ENCODE data around the gene IVD.
A peak's percentile ranks its signal among the peaks of the same experiment; 100 is the strongest.

IVD gene

DNA sequence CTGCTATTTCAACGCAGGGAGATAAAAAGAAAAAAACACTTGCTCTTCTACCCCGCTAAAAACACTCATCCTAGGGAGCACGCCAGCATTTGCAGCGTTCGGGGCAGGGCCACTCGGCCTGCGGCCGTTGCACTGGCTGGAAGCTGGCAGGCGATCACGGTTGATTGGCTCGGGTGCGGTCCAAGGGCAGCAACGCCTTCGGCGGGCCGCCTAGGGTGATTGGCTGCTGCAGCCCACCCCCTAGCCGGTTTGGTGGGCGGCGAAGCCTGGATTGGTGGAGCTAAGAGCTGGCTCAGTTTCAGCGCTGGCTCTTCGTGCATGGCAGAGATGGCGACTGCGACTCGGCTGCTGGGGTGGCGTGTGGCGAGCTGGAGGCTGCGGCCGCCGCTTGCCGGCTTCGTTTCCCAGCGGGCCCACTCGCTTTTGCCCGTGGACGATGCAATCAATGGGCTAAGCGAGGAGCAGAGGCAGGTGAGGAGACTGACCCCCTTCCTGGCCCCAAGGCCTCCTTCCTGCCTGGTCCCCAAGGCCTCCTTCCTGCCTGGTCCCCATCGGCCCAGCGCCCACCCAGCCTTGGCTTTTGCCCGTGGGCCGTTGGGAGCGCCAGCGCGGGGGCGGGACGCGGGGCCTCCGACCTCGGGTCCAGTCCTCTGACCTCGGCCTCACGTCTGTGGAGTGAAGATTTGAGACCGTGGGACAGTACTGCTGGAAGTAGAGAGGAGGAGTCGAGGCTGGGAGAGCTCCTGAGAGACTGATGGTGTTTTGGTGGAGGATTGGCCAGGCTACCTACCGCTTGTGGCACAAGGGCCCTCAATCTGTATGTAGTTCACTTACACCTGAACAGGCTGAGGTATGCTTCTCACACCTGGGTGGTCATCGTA, at the start of gene IVD:
TSS of gene IVD (plus strand) at position 295 of the 881 bp plus-strand sequence. CDS start at position 328, 33 bp downstream.
- TF ChIP-seq, protein P1, sequence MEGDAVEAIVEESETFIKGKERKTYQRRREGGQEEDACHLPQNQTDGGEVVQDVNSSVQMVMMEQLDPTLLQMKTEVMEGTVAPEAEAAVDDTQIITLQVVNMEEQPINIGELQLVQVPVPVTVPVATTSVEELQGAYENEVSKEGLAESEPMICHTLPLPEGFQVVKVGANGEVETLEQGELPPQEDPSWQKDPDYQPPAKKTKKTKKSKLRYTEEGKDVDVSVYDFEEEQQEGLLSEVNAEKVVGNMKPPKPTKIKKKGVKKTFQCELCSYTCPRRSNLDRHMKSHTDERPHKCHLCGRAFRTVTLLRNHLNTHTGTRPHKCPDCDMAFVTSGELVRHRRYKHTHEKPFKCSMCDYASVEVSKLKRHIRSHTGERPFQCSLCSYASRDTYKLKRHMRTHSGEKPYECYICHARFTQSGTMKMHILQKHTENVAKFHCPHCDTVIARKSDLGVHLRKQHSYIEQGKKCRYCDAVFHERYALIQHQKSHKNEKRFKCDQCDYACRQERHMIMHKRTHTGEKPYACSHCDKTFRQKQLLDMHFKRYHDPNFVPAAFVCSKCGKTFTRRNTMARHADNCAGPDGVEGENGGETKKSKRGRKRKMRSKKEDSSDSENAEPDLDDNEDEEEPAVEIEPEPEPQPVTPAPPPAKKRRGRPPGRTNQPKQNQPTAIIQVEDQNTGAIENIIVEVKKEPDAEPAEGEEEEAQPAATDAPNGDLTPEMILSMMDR (IDR thresholded peaks at IDR 0.05; ENCODE audit: borderline replicate concordance, insufficient read depth, low read depth, low read length), result no peak

DNA sequence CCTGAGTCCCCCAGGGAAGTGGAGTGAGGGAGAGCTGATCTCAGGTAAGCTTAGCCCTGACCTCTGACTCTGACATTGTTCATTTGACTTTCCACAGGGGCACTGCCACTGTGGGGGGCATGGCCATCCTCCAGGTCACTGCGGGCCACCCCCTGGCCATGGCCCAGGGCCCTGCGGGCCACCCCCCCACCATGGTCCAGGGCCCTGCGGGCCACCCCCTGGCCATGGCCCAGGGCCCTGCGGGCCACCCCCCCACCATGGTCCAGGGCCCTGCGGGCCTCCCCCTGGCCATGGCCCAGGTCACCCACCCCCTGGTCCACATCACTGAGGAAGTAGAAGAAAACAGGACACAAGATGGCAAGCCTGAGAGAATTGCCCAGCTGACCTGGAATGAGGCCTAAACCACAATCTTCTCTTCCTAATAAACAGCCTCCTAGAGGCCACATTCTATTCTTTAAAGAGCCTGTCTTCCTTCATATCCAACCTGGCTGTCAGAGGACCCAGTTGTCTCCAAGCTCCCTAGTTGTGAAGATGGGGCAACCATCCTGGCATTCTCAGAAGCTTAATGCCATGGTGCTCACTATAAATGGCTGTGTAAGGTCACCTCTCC, 49.5 kb upstream of the IVD start:
- TF ChIP-seq, protein P1 (IDR thresholded peaks at IDR 0.05; ENCODE audit: borderline replicate concordance, insufficient read depth, low read depth, low read length), result no peak
- H3K4me3 ChIP-seq (ENCODE audit: low read depth, low read length), result no peak overlapping the region

More for the DNA sequence above, at the start of gene IVD:
- H3K4me3 ChIP-seq (ENCODE audit: low read depth, low read length), result peak within 1 kb of the TSS; percentile 95

DNA sequence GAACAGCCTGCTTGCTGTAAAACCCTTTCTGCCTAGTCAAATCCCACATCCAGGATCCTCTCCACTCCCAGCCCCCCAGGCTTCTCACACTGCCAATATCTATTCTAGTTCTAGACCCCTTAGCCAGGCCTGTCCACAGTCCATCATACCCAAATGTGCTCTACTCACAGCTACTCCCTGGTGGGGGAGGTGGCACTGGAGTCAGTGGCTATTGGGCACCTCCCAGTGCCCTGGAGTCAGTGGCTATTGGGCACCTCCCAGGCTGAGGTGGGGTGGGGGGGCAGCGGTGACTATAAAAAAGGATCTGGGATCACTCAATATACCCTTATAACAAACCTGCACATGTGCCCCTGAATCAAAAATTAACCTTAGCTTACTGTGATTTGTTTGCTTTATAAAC, 48.3 kb upstream of the IVD start:
- H3K4me3 ChIP-seq (ENCODE audit: low read depth, low read length), result no peak overlapping the region
- TF ChIP-seq, protein P1 (IDR thresholded peaks at IDR 0.05; ENCODE audit: borderline replicate concordance, insufficient read depth, low read depth, low read length), result no peak

DNA sequence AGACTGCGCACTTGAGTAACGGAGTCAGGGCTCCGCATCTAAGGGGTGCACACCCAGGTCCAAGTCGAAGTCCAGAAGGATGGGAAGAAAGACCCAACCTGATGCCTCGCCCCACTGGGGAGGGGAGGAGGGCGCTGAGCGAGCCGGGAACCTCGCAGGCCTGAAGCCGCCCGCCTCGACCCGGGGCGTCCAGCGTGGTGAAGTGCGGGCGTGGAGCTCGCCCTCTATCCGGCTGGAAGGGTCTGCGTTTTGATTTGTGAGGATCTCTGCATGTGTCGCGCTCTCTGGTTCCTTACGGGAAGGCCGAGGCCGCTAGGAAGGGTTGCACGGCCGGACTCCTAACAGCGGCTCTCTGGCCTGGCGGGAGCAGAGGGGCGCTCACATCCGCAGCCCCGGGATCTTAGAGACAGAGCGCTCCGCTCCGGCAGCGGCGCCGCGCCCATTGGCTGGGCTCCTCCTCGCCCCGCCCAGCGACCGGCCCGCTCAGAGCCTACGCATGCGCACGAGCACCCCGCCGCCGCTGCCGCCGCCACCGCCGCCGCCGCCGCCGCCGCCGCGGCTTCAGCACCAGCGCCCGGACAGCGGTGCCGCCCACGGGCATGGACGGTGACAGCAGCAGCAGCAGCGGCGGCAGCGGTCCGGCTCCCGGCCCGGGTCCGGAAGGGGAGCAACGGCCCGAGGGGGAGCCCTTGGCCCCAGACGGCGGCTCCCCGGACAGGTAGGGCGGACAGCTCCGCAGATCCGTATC, 47.7 kb upstream of the IVD start, which contains the start of gene DISP2:
TSS of gene DISP2 (plus strand) at position 497 of the 748 bp plus-strand sequence. CDS start at position 600, 103 bp downstream.
- TF ChIP-seq, protein P1 (IDR thresholded peaks at IDR 0.05; ENCODE audit: borderline replicate concordance, insufficient read depth, low read depth, low read length), result no peak

DNA sequence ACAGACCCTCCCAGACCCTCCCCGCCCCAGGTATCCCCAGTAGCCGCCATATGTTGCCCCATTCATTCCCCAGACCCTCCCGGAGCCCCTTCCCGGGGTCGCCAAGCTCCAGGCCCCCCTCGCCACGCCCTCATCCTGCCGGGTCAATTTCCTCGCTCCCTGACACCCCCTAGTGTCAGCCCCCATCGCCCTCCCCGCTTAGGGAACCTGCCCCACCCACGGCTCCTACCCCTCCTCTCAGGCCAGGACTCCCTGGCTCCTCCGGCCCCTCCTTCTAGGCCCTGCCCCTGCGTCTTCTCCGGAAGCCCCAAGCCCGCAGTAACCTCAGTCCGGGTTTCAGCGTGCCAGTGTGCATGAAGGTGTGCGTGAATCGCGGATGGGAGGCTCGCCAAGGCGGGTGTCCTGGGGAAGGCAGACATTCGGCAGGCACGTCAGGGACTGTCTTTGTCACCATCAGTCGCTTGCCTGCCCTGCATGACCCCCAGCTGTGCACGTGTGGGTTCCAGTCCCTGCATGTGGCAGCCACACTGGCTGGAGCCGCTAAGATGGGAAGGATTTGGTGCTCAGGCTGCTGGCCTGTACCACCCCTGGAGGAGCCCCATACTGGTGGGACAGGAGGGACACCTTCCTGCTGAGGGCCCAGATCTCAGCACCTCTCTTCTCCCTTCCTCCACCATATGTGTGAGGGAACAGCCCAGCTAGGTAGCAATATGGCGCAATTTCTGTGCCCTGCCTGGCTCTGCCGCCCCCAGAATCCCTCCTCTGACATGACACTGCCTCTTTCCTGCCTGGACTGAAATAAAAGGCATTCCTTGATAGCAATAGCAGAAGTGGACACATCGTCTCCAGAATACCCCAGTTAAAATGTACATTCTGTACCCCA, 46.9 kb upstream of the IVD start:
- peak overlapping the region; percentile 53 for H3K4me3 ChIP-seq (ENCODE audit: low read depth, low read length)
- TF ChIP-seq, protein P1 (IDR thresholded peaks at IDR 0.05; ENCODE audit: borderline replicate concordance, insufficient read depth, low read depth, low read length), result peak; percentile 25; the same call in 1 of the 2 replicates

More for the DNA sequence above, 47.7 kb upstream of the IVD start, which contains the start of gene DISP2:
- H3K4me3 ChIP-seq (ENCODE audit: low read depth, low read length), result peak within 1 kb of the TSS; percentile 53

DNA sequence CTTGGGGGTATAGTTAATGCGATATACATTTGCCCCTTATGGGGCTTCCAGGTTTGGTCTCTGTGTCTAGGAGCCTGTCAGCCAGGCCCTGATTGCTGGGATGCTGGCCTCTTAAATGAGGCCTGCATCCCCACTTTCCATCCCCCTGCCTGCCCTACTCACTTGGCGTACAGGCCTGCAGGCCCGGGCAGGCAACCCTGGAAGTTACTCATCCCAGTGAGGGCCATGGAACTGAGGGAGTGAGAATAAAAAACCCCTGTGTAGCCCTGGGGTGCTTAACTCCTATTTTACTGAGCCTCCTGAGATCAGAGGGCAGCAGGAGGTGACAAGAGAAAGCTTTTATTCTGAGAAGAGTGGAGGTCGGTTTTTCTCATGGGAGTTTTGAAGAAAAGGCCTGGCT, 45.6 kb upstream of the IVD start:
- TF ChIP-seq, protein P1 (IDR thresholded peaks at IDR 0.05; ENCODE audit: borderline replicate concordance, insufficient read depth, low read depth, low read length), result no peak
- no peak overlapping the region for H3K4me3 ChIP-seq (ENCODE audit: low read depth, low read length)
